GM19240 (cell line): Measurements from ENCODE around the gene FBXO34.
"Not testable (repeated sequence)": the region's sequence is repeated elsewhere in the genome, so short reads cannot be mapped to it uniquely, and the experiment has no call there.

Experiments
- DNase-seq: peaks from one replicate; pipeline ENCODE4 v3.0.0; 2011; ENCODE audit warnings: low spot score; ENCODE audit not compliant: insufficient read length

Gene FBXO34

GRCh38 chr14:55306938-55307589 is 35.8 kb downstream of the FBXO34 start:
- DNase-seq, result no peak

DNA sequence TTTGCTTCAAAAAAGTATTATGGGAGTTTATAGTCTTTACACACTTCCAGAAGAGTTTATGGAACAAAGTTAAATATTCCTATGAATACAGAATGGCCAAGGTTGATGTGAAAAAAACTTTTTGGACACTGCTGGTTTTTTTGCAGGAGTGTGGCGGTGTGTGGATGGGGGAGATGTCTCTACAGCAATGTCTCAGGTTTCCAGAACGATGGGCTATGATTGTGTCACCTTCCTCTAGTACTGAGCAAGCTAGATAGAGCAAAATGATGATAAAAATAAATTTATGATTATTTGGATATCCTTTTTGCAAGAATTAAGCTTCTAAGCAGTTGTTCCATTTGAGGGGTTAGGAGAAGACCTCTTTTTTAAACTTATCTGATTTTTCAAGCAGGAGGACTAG is 37.9 kb downstream of the FBXO34 start:
- no peak for DNase-seq

DNA sequence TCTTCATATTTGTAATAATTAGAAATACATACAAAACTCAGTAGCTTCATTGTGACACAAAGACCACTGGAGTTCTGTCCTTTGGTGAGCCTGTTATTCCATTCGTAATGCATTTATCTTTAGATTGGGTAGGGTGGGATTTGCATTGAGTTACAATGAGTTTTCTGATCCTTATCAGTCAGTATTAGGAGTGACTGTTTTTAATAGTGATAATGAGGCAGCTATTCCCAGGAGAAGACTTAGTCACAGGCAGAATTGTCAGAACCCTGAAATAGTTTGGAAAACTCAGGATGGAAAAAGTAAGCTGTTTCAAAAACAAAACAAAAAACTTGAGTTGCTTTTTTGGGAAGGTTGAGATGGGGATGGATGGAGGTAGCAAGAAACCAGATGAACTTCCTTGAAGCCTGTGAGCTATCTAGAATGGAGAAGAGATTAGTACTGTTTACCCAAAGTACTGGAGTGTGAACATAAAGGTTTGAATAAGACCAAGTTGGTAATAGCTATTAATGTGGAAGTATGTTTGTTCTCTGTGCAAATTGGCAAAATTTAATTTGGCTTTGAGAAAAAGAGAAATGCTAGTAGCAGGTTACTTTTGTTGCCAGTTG is 38.6 kb downstream of the FBXO34 start:
- DNase-seq, result no peak

DNA sequence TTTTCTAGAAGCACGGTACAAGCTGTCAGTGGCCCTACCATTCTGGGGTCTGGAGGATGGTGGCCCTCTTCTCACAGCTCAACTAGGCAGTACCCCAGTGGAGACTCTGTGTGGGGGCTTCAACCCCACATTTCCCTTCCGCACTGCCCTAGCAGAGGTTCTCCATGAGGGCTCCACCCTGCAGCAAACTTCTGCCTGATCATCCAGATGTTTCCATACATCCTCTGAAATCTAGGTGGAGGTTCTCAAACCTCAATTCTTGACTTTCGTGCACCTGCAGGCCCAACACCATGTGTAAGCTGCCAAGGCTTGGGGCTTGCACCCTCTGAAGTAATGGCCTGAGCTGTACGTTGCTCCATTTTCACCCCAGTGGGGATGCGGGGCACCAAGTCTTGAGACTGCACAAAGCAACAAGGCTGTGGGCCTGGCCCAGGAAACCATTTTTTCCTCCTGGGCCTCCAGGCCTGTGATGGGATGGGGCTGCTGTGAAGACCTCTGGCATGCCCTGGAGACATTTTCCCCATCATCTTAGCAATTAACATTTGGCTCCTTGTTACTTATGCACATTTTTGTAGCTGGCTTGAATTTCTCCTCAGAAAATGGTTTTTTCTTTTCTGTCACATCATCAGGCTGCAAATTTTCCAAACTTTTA is 41.3 kb downstream of the FBXO34 start:
- DNase-seq, result not testable (repeated sequence)

DNA sequence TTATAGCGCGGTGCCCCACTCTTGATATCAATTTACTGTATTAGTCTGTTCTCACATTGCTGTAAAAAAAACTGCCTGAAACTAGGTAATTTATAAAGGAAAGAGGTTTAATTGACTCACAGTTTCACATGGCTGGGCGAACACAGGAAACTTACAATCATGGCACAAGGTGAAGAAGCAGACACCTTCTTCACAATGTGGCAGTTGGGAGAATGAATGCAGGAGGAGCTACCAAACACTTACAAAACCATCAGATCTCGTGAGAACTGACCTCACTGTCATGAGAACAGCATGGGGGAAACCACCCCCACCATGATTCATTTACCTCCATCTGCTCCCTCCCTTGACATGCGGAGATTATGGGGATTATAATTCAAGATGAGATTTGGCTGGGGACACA is 42.3 kb downstream of the FBXO34 start:
- DNase-seq, result no peak

DNA sequence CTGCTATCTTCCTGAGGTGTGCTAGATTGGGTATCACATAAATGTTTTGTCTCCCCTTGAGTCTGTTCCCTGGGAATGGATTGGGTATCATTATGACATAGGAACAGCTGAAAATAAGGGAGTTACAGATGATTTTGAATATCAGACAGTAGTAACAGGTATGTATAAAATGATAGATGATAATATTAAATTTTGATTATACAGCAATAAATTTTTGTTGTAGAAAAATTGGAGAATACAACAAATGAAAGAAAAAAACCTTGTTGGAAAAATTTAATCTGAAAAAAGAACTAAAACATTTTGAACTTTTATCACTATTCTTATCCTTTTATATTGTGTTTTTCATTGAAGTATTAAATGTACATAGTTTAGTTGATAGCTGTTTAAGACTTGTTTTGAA is 43.2 kb downstream of the FBXO34 start:
- no peak for DNase-seq

DNA sequence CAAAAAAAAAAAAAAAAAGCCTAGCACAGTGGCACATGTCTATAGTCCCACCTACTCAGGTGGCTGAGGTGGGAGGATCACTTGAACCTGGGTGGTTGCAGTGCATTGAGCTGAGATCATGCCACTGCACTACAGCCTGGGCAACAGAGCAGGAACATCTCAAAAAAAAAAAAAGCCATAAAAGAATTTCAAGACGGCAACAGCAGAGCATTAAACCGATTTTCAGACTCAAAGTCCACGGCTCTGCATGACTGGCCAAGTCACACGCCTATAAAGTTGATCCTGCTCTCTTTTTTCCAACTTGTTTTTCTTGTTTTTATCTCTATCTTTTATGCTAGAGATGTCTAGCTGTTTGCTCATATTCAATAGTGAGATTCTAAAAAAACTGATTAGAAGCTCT is 45.3 kb downstream of the FBXO34 start:
- no peak for DNase-seq

- DNase-seq, result no peak
Observed at GRCh38 chr14:55317542-55318306, 46.5 kb downstream of the FBXO34 start.

DNA sequence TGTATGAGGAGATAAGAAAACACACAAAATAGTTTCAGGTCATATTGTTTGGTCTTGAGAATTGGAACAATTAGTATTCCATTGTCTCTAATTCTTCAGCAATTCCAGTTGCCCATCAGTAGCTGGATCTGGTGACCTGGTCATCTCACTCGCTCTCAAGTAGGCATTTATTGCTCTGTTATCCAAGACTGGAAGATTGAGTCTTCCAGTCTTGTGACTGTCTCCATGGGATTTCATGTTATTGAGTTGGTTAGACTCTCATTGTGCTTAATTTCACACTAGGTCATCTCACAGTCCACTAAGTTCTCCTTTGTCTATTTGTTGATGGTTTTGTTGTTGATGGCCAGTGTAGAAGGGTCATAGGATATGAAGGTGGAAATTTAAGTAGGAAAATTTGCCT is 47.5 kb downstream of the FBXO34 start:
- no peak for DNase-seq

DNA sequence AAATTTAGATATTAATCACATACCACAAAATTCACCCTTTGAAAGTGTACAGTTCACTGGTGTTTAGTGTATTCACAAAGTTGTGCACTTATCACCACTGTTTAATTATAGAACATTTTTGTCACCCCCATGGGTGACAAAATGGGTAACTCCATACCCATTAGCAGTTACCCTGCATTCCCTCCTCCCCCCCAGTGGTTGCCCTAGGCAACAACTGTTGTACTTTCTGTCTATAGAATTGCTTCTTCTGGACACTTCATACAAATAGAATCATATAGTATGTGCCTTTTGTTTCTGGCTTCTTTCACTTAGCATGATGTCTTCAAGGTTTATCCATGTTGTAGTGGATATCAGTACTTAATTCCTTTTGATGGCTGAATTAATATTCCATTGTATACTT is 52.7 kb downstream of the FBXO34 start:
- DNase-seq, result no peak

DNA sequence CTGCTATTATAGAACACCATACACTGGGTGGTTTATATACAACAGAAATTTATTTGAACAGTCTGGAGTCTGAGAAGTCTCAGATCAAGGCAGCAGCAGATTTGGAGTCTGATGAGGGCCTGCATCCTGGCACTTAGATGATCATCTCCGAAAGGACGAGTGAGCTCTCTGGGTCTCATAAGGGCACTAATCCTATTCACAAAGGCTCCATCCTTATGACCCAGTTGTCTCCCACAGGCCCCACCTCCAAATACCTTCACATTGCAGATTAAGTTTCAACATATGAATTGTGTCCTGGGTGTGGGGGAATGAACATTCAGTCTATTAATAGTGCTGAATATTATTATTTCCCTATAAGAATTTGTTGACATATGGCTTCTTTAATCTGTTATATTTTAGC is 53.6 kb downstream of the FBXO34 start:
- DNase-seq, result no peak

DNA sequence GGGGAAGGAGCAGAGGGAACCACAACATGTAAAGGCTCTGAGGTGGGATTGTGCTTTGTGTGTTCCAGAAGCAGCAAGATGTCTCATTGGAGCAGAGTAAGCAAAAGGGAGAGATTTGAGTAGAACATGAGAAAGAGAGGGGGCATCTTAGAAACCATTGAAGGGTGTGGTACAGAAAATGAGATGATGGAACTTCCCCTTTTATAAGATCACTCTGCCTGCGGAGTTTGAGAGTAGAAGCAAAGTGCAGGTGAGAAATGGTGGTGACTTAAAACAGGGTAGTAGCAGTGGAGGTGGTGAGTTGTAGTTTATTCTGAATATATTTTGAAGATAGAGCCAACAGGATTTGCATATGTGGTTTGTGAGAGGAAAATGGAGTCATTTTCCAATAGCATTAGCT is 56.0 kb downstream of the FBXO34 start:
- DNase-seq, result no peak

- DNase-seq, result no peak
Observed at GRCh38 chr14:55328317-55328716, 57.1 kb downstream of the FBXO34 start.

- no peak for DNase-seq
Observed at GRCh38 chr14:55329999-55330710, 58.9 kb downstream of the FBXO34 start.

GRCh38 chr14:55332654-55333570 is 61.7 kb downstream of the FBXO34 start:
- DNase-seq, result no peak

- no peak for DNase-seq
Observed at GRCh38 chr14:55333711-55334485, 62.7 kb downstream of the FBXO34 start.

- no peak for DNase-seq
Observed at GRCh38 chr14:55336162-55336561, 64.9 kb downstream of the FBXO34 start.

DNA sequence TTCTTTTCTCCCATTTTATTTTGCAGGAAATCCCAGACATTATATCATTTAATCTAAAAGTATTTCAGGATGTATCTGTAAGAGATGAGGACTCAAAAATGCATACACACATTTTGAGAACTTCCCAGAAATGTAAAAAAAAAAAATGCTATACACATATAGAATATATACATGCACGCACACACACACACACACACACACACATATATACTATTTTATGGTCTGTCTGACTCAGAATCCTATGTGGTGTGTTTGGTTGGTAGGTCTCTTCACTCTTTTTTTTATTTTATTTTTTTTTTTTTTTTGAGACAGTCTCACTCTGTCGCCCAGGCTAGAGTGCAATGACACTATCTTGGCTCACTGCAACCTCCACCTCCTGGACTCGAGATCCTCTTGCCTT is 65.5 kb downstream of the FBXO34 start:
- DNase-seq, result no peak

DNA sequence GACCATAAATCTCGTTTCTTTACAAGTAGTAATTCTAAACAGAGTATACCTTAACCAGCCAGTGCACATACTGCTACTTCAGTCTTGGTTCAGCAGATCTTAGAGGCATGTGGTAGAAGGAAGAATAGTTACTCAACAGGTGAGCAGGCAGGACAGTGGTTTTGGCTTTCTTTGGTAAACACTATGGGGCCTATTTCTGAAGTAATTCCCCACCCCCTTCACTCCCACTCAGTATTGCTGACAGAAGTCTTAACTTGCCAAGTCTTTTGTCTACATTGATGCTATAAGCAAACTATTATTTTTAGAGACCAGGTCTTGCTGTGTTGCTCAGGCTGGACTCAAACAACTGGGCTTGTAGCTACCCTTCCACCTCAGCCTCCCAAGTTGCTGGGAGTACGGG is 68.5 kb downstream of the FBXO34 start:
- DNase-seq, result no peak

DNA sequence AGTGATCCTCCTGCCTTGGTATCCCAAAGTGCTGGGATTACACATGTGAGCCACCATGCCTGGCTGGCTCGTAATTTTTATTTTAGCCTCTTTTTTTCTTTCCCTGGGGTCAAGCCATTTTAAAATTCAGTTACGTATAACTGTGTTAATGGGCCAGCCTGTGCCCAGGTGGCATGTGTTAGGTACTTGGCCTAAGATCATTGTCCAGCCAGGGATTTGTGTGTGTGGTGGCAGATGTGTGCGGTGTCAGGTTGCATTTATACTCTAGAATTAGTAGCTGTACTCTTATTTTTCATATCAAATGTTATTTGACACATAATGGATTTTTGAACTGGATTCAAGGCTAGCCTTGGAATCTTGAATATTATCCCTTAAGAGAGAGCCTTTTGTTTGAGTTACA is 69.3 kb downstream of the FBXO34 start:
- DNase-seq, result no peak
